Skeletal muscle tissue (tissue), 5 donors: ENCODE measurements around the gene RRP1B. TPM values are rescaled to one million over a fixed set of nuclear protein-coding genes. Genes with fewer than 3 reads are reported as not detected.

Experiments
- H3K27ac ChIP-seq: one replicate; pipeline ENCODE4 v1.7.0; 2013; ENCODE audit warnings: mild to moderate bottlenecking, low read depth, low read length, inconsistent platforms
- H3K27me3 ChIP-seq, 3 donors: one replicate each; pipeline ENCODE4 v1.7.0; 2013; ENCODE audit warnings: low read length in 3 of 3; ENCODE audit not compliant: control insufficient read depth in 3 of 3, insufficient read depth in 3 of 3
- H3K36me3 ChIP-seq, 3 donors: one replicate each; pipeline ENCODE4 v1.7.0; 2013; ENCODE audit warnings: low read length in 3 of 3; ENCODE audit not compliant: control insufficient read depth in 3 of 3, insufficient read depth in 3 of 3
- H3K4me1 ChIP-seq, 3 donors: one replicate each; pipeline ENCODE4 v1.7.0; 2013; ENCODE audit warnings: low read length in 3 of 3, mild to moderate bottlenecking in 3 of 3; ENCODE audit not compliant: control insufficient read depth in 3 of 3, insufficient read depth in 3 of 3
- H3K4me3 ChIP-seq, 3 donors: one replicate each; pipeline ENCODE4 v1.7.0; 2013; ENCODE audit warnings: low read length in 3 of 3
- H3K9ac ChIP-seq, 3 donors: one replicate each; pipeline ENCODE4 v1.7.0; 2013; ENCODE audit warnings: low read length in 3 of 3, mild to moderate bottlenecking in 3 of 3, moderate library complexity in 2 of 3, low read depth in 1 of 3
- H3K9me3 ChIP-seq, 3 donors: one replicate each; pipeline ENCODE4 v1.7.0; 2013; ENCODE audit warnings: low read length in 3 of 3; ENCODE audit not compliant: control insufficient read depth in 3 of 3
- small RNA-seq: library from RNA; depleted of rRNA; stranded (forward); fragments of <200 nt; gene quantifications from one replicate; pipeline ENCODE3, GENCODE V24; 2014
- total RNA-seq: library from RNA; depleted of rRNA; stranded (reverse); fragments of >200 nt; gene quantifications from one replicate; pipeline ENCODE4 v1.2.3, GENCODE V29; 2014
- donor health status: Osteomylitis.

RRP1B gene
- total RNA-seq, 1 donor from 2014 or later = 13.6 TPM

DNA sequence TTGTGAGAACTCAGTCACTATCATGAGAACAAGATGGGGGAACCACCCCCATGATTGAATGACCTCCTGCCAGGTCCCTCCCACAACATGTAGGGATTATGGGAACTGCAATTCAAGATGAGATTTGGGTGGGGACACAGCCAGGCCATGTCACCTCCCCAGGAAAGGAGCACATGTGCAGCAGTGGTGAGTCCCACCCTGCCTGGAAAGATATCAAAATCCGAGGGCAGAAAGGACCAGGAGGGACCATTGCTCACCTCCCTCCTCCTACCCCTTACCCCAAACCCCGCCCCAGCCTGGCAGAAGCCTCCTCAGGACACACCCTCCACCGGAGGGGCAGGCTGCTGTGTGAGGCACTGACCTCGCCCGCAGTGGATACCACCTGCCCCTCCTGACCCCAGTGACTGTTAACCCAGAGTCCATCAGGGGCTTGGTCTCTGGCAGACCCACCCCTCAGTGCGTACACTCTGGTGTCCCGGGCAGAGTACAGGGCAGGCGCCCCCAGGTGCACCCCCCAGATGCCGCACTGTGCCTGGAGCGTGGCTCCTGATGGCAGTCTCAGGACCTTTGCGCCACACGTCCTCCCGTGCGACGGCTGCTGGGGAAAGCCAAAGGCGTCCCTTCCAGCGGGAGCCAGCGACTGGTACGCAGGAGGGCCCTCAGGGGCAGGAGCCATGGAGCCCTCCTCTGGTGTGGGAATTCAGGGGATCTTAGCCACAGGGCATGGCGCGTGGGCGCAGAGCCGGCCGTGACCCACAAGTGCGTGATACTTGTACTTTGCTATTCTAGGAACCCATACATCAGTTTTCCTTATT, 80.5 kb downstream of the RRP1B start:
- Histone ChIP-seq H3K4me3 (no peak overlapping the region), H3K9me3 (no peaks in the 10 kb centered on the region), H3K27ac (no peak overlapping the region), H3K36me3 (peaks cover 11 to 12% (median 11%) of the 10 kb centered on the region in 3 donors), H3K4me1 (peaks cover 0 to 3% (median 2%) of the 10 kb centered on the region in 3 donors), H3K27me3 (no peaks in the 10 kb centered on the region), H3K9ac (no peak overlapping the region)

DNA sequence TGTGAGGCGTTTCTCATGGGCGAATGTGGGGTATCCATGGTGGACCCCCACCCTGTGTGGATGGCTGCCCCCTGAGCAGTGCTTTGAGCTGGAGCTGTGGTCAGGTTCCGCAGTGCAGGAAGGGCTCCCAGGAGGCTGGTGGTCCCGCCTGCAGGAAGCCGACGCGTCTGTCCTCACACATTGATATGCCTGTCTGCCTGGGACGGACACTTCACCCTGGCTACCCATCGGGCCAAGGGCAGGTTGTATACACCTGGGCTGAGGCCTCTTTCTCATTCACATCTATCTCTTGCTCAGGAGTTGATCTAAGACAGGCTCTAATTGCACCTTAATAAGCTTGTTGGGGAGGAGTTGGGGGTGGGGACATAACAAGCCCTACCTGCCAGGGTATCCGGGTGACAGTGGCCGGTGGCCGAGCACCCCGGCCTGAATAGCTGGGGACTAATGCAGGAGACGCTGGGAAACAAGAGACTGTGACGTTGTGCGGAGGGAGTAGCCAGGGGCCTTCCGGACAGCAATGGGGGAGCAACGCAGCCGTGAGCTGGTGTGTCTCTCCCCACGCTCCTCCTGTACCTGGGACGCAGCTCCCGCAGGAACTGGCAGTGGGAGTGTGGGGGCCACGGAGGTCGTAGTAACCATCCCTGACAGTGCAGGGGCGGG, 81.3 kb downstream of the RRP1B start:
- Histone ChIP-seq H3K27ac (no peak overlapping the region), H3K4me3 (no peak overlapping the region), H3K27me3 (no peaks in the 10 kb centered on the region), H3K9me3 (no peaks in the 10 kb centered on the region), H3K4me1 (peaks cover 0 to 2% (median 0%) of the 10 kb centered on the region in 3 donors), H3K9ac (no peak overlapping the region), H3K36me3 (peaks cover 12 to 14% (median 14%) of the 10 kb centered on the region in 3 donors)

DNA sequence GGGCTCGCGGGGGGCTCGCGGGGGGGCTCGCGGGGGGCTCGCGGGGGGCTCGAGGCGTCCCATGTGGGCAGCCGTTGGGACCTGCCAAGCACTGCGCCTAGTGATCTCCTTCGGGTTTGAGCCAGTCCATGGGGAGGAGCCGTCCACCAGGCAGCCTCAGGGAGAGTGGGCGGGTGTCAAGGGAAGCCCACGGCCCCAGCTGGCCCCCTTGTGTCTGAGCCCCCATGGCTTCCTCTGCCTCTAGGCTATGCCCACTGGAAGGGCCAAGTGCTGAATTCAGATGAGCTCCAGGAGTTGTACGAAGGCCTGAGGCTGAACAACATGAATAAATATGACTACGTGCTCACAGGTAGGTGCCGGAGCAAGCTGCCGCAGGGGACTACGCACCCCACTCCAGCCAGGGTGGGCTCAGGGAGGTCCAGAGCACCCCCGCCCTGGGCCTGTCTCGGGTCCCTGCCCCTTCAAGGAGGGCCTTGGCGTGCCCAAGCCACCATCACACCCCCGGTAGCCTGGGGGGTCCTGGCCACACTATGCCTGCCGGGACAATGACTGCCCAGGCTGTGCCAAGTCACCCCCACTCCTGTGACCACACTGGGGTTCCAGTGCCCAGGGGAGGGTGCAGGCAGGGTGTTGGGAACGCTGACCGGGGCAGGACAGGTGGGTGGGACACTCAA, 82.2 kb downstream of the RRP1B start:
- peaks cover 0 to 2% (median 0%) of the 10 kb centered on the region in 3 donors for H3K4me1 ChIP-seq
- H3K27me3 ChIP-seq = no peaks in the 10 kb centered on the region
- no peak overlapping the region for H3K4me3 ChIP-seq
- H3K9me3 ChIP-seq = no peaks in the 10 kb centered on the region
- H3K27ac ChIP-seq = no peak overlapping the region
- no peak overlapping the region for H3K9ac ChIP-seq
- peaks cover 12 to 21% (median 20%) of the 10 kb centered on the region in 3 donors for H3K36me3 ChIP-seq

DNA sequence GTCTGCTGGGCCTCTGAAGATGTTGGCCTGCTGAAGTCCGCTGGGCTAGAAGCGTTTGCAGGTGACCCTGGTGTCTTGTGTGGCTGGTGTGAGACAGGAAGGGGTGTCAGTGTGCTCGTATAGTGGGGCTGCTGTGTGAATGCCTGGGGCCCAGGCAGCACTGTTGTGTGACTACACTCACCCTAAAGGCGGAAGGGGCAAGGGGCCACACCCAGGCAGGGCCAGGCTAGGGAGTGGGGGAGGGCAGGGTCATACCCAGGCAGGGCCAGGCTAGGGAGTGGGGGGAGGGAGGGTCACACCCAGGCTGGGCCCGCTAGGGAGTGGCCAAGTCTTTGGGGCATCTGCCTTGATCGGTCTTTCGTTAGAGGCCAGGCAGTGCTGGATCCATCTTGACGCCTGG, 84.6 kb downstream of the RRP1B start:
- no peaks in the 10 kb centered on the region for H3K27me3 ChIP-seq
- H3K36me3 ChIP-seq = peaks cover 18 to 31% (median 29%) of the 10 kb centered on the region in 3 donors
- no peaks in the 10 kb centered on the region for H3K9me3 ChIP-seq
- no peak overlapping the region for H3K27ac ChIP-seq
- no peak overlapping the region for H3K9ac ChIP-seq
- H3K4me1 ChIP-seq = peaks cover 0 to 2% (median 0%) of the 10 kb centered on the region in 3 donors
- no peak overlapping the region for H3K4me3 ChIP-seq

DNA sequence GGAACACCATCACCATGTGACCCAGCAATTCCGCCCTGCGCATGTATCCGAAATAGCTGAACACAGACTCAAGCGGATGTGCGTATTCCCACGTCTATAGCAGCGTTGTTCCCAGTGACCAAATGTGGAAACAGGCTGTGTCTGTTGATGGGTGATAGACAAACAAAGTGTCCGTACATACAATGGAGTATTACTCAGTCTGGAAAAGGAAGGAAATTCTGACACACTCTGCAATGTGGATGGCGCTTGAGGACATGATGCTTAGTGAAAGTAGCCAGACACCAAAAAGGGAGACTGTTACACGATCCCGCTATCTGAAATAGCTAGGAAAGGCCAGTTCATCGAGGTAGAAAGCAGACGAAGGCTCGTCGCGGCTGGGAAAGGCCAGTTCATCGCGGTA, 85.4 kb downstream of the RRP1B start:
- Histone ChIP-seq H3K4me1 (peaks cover 0 to 2% (median 0%) of the 10 kb centered on the region in 3 donors), H3K36me3 (peaks cover 18 to 31% (median 29%) of the 10 kb centered on the region in 3 donors), H3K4me3 (no peak overlapping the region), H3K9ac (no peak overlapping the region), H3K9me3 (no peaks in the 10 kb centered on the region), H3K27ac (no peak overlapping the region), H3K27me3 (no peaks in the 10 kb centered on the region)

Small RNA genes within 50 kb of the gene (small RNA-seq; reads per million reads assigned to genes)
- gene MIR6070 = not detected

Other genes starting within 250 kb of the RRP1B start
- gene SIK1, start 232.4 kb upstream of the RRP1B start, total RNA-seq = 3.1 TPM
- gene HSF2BP, start 72 bp upstream of the RRP1B start, total RNA-seq = 1.6 TPM
- 12.5 TPM for gene PDXK, start 59.6 kb downstream of the RRP1B start, total RNA-seq
- gene CSTB, start 116.7 kb downstream of the RRP1B start, total RNA-seq = 6.3 TPM
- gene RRP1, start 130.0 kb downstream of the RRP1B start, total RNA-seq = 10.4 TPM
- 16.7 TPM for gene AGPAT3, start 205.7 kb downstream of the RRP1B start, total RNA-seq